HepG2 (cell line): ENCODE data around the gene GSTM4. TPM values are rescaled to one million over a fixed set of nuclear protein-coding genes. Genes with fewer than 3 reads are reported as not detected.

ENCODE experiments used
- AKAP8 ChIP-seq: sonication (generic); formaldehyde crosslinking; IDR thresholded peaks from 2 replicates; pipeline ENCODE4 v1.5.1; 2020; ENCODE audit warnings: mild to moderate bottlenecking, missing genetic modification reagents
- BCL3 ChIP-seq: sonication (generic); formaldehyde crosslinking; IDR thresholded peaks from 2 replicates; pipeline ENCODE4 v1.5.1; 2020; ENCODE audit warnings: mild to moderate bottlenecking, missing genetic modification reagents, moderate library complexity
- BCL6 ChIP-seq: IDR thresholded peaks from 2 replicates; pipeline ENCODE4 v1.6.1; 2016; ENCODE audit warnings: missing genetic modification reagents, missing compliant biosample characterization
- CEBPZ ChIP-seq: IDR thresholded peaks from 2 replicates; pipeline ENCODE4 v1.6.1; 2012; ENCODE audit warnings: low read length, improper control_type of control experiment
- FOXC1 ChIP-seq: sonication (generic); formaldehyde crosslinking; IDR thresholded peaks from 2 replicates; pipeline ENCODE4 v1.8.0; 2022; ENCODE audit warnings: mild to moderate bottlenecking, missing genetic modification reagents, borderline replicate concordance
- HMG20B ChIP-seq: conservative IDR thresholded peaks from 2 replicates; pipeline ENCODE4 v1.6.1; 2016; ENCODE audit warnings: missing genetic modification reagents, missing compliant biosample characterization
- KMT2B ChIP-seq: IDR thresholded peaks from 2 replicates; pipeline ENCODE4 v1.6.1; 2016; ENCODE audit warnings: missing genetic modification reagents, missing compliant biosample characterization
- MED1 ChIP-seq: sonication (generic); formaldehyde crosslinking; IDR thresholded peaks from 2 replicates; pipeline ENCODE4 v1.4.0; 2020; ENCODE audit warnings: missing genetic modification reagents
- NR2F2 ChIP-seq: IDR thresholded peaks from 2 replicates; pipeline ENCODE4 v1.6.1; 2012; ENCODE audit warnings: low read depth, inconsistent platforms, borderline replicate concordance
- PHF8 ChIP-seq: sonication (generic); formaldehyde crosslinking; IDR thresholded peaks from 2 replicates; pipeline ENCODE4 v1.5.0; 2020; ENCODE audit warnings: missing genetic modification reagents
- PRDM10 ChIP-seq: sonication (generic); formaldehyde crosslinking; IDR thresholded peaks from 2 replicates; pipeline ENCODE4 v1.4.0; 2020; ENCODE audit warnings: low read depth, missing genetic modification reagents
- RXRB ChIP-seq: IDR thresholded peaks from 2 replicates; pipeline ENCODE4 v1.6.1; 2016; ENCODE audit warnings: borderline replicate concordance, missing genetic modification reagents, missing compliant biosample characterization
- YY1 ChIP-seq: IDR thresholded peaks from 2 replicates; pipeline ENCODE4 v1.6.1; 2011; ENCODE audit warnings: low read length, low read depth, moderate library complexity, mild to moderate bottlenecking; ENCODE audit not compliant: insufficient read depth, insufficient replicate concordance
- ZBTB7A ChIP-seq: sonication (generic); formaldehyde crosslinking; IDR thresholded peaks from 2 replicates; pipeline ENCODE4 v1.8.0; 2022; ENCODE audit warnings: mild to moderate bottlenecking, missing genetic modification reagents
- ZFP36L2 ChIP-seq: sonication (generic); formaldehyde crosslinking; IDR thresholded peaks from 2 replicates; pipeline ENCODE4 v1.4.0; 2020; ENCODE audit warnings: missing genetic modification reagents
- ZGPAT ChIP-seq: IDR thresholded peaks from 2 replicates; pipeline ENCODE4 v1.6.1; 2016; ENCODE audit warnings: mild to moderate bottlenecking
- ZNF33B ChIP-seq: sonication (generic); formaldehyde crosslinking; IDR thresholded peaks from 2 replicates; pipeline ENCODE4 v1.5.1; 2020; ENCODE audit warnings: mild to moderate bottlenecking, missing genetic modification reagents
- ZNF629 ChIP-seq: sonication (generic); formaldehyde crosslinking; conservative IDR thresholded peaks from 2 replicates; pipeline ENCODE4 v1.5.0; 2020; ENCODE audit warnings: missing genetic modification reagents
- ZNF652 ChIP-seq: IDR thresholded peaks from 2 replicates; pipeline ENCODE4 v1.6.1; 2016; ENCODE audit warnings: low read depth, borderline replicate concordance
- ZSCAN9 ChIP-seq: IDR thresholded peaks from 2 replicates; pipeline ENCODE4 v1.6.1; 2016; ENCODE audit warnings: borderline replicate concordance
- polyA plus RNA-seq, 8 experiments: library from polyadenylated mRNA; depleted of rRNA in 3 of 8; stranded (reverse) in 7 of 8; unstranded in 1 of 8; fragments of >200 nt; fragmentation: Illumina TruSeq in 4 of 8; extraction: Trizol in 4 of 8; gene quantifications; 2 replicates each; pipeline versions ENCODE4 v1.2.1 to v1.2.3, GENCODE V29; 2011 to 2016; ENCODE audit warnings: low read depth in 4 of 8, missing spikeins in 1 of 8, mixed read lengths in 1 of 8; ENCODE audit not compliant: insufficient read depth in 1 of 8
- total RNA-seq, 5 experiments: library from RNA; depleted of rRNA; stranded (reverse); fragments of >200 nt; fragmentation: Illumina TruSeq; extraction: Trizol; gene quantifications; 2 replicates each; pipeline ENCODE4 v1.2.3, GENCODE V29; 2016; ENCODE audit warnings: low read depth in 1 of 5

GSTM4 gene
- total and polyA plus RNA-seq, 2 of the 13 experiments (the other 11 are each of a cell fraction or from before 2014, with no cell fraction given), result 25.3 to 40.8 TPM

- TF ChIP-seq PRDM10 (CRISPR knock-in tag) (peak; percentile 39; the same call in 1 of the 2 replicates), YY1 (peak; percentile 81), ZBTB7A (peak; percentile 62), ZSCAN9 (CRISPR knock-in tag) (no peak), HMG20B (no peak), ZFP36L2 (CRISPR knock-in tag) (no peak), FOXC1 (CRISPR knock-in tag) (peak; percentile 19; the same call in 1 of the 2 replicates), MED1 (CRISPR knock-in tag) (peak; percentile 52), BCL6 (CRISPR knock-in tag) (no peak), CEBPZ (no peak), BCL3 (CRISPR knock-in tag) (no peak; the same call in none of the 2 replicates), ZNF629 (CRISPR knock-in tag) (peak; percentile 68), PHF8 (peak; percentile 68; the same call in 1 of the 2 replicates), AKAP8 (CRISPR knock-in tag) (no peak; the same call in 1 of the 2 replicates), RXRB (CRISPR knock-in tag) (peak; percentile 88), ZNF33B (CRISPR knock-in tag) (no peak), ZNF652 (CRISPR knock-in tag) (0 out of 2 replicates have a peak, but pooled peaks have one; percentile 15), ZGPAT (no peak; the same call in none of the 2 replicates), NR2F2 (no peak), KMT2B (CRISPR knock-in tag) (no peak)
Measured at GRCh38 chr1:109619576-109620400, 36.1 kb upstream of the GSTM4 start, which contains the start of the genes AMPD2 and GNAT2 (continued).
